Articular chondrocyte of knee joint (primary cell): ENCODE measurements around the gene NUP50. TPM values are rescaled to one million over a fixed set of nuclear protein-coding genes. Genes with fewer than 3 reads are reported as not detected.

Source experiments
- small RNA-seq: library from RNA; depleted of rRNA; stranded (forward); fragments of <200 nt; gene quantifications from one replicate; pipeline ENCODE3, GENCODE V24; 2012
- total RNA-seq: library from RNA; depleted of rRNA; stranded (reverse); fragments of >200 nt; gene quantifications from 2 replicates; pipeline ENCODE4 v1.2.3, GENCODE V29; 2012

The NUP50 gene, protein sequence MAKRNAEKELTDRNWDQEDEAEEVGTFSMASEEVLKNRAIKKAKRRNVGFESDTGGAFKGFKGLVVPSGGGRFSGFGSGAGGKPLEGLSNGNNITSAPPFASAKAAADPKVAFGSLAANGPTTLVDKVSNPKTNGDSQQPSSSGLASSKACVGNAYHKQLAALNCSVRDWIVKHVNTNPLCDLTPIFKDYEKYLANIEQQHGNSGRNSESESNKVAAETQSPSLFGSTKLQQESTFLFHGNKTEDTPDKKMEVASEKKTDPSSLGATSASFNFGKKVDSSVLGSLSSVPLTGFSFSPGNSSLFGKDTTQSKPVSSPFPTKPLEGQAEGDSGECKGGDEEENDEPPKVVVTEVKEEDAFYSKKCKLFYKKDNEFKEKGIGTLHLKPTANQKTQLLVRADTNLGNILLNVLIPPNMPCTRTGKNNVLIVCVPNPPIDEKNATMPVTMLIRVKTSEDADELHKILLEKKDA
- total RNA-seq = 49.5 and 56.5 TPM in 2 replicates

DNA sequence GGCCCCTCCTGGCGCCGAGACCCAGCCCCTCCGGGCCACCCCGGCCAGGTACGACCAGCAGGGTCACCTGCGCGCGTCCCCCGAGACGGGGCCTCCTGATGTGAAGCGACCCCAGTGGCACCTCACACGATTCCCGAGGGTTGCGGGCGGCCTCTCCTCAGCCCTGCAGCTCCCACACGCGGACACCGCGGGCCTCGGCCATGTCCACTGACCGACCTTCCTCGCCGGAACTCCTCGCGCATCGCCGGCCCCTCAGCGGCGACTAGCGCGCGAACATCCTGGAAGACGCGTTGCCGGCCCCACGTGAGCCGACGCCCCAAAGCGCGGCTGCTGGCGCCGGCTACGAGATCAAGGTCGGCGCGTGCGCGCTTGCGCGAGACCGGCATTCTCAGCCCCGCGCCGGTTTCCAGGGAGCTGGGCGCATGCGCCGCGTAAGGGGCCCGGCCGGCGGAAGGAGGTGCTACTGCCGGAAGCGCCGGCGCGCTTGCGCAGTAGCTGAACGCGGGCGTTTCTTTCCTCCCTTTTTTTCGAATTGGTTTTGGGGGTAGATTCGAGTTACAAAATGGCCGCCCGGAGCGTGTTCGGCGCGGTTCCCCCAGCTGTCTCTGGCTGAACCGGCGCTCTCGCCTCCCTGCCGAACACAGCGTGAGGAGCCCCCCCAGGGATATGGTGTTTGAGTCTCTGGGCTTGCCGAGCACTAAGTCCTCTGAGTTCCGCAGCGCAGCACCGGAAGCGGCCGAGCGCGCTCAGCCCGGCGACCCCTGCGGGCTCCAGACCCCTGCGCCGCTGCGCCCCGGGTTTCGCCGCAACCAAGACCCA lies at the start of gene NUP50:
TSS of gene NUP50 (plus strand) at position 475 of the 819 bp plus-strand sequence. CDS start 4,253 bp downstream, outside the sequence.

Small RNA genes within 50 kb of the gene (small RNA-seq; reads per million reads assigned to genes)
- not detected for gene MIR1249

Other genes starting within 250 kb of the NUP50 start
- not detected in 2 replicates for gene PHF21B, start 153.9 kb upstream of the NUP50 start, total RNA-seq
- 40.4 and 40.9 TPM in 2 replicates for gene KIAA0930, start 77.0 kb downstream of the NUP50 start, total RNA-seq
- gene UPK3A, start 121.0 kb downstream of the NUP50 start, total RNA-seq = not detected in 2 replicates
- 21.0 and 30.4 TPM in 2 replicates for gene FAM118A, start 146.0 kb downstream of the NUP50 start, total RNA-seq
- under 0.01 TPM in 1 of 2 replicates, not detected in the other for gene SMC1B, start 249.7 kb downstream of the NUP50 start, total RNA-seq
- gene RIBC2, start 249.8 kb downstream of the NUP50 start, total RNA-seq = 0.76 and 0.91 TPM in 2 replicates